ENCODE results near the gene AGBL3. TPM values are rescaled to one million over a fixed set of nuclear protein-coding genes. Genes with fewer than 3 reads are reported as not detected.

Gene AGBL3
- total and polyA plus RNA-seq, 9 of the 15 experiments (the other 6 are each of a cell fraction or from before 2014, with no cell fraction given) = 0.54 to 2.9 (median 1.7) TPM

- TF ChIP-seq ARID3B (CRISPR knock-in tag; IDR thresholded peaks at IDR 0.05; ENCODE audit: borderline replicate concordance) (no peak), HINFP (tag; conservative IDR thresholded peaks at IDR 0.05; ENCODE audit: low read depth) (no peak)
These were observed 19.6 kb upstream of the AGBL3 start (continued) for GRCh38 chr7:134966691-134967090.

- POLR2A ChIA-PET = interaction anchor here (0.6 kb wide), 1 partner anchor 196 kb away, joined by 3 read pairs; no protein-coding TSS in a partner anchor
- Histone ChIP-seq H3K4me1 (replicated peaks in 1 of 2; ENCODE audit: control insufficient read depth in 2 of 2, insufficient read depth in 2 of 2, low read length in 2 of 2) (no peaks in the 10 kb centered on the region), H3K4me3 (no peak overlapping the region), H3K9ac (ENCODE audit: insufficient read depth in 1 of 2, low read depth in 2 of 2, low read length in 2 of 2) (no peak overlapping the region), H3K4me2 (ENCODE audit: insufficient read depth, low read length) (no peak overlapping the region), H3K27me3 (ENCODE audit: control insufficient read depth in 2 of 2, insufficient read depth in 2 of 2, low read length in 2 of 2) (peaks cover 25 to 36% of the 10 kb centered on the region in 2 experiments; a peak in 4 of 5 replicates), H3K27ac (ENCODE audit: extremely low read depth, low read depth, low read length) (no peak overlapping the region), H3K79me2 (ENCODE audit: control insufficient read depth, insufficient read depth, low read length) (no peaks in the 10 kb centered on the region), H3K9me1 (ENCODE audit: control insufficient read depth, insufficient read depth, low read length) (no peaks in the 10 kb centered on the region), H2AFZ (ENCODE audit: low read depth, low read length) (no peak overlapping the region), H3K36me3 (ENCODE audit: control insufficient read depth, insufficient read depth, low read length) (no peaks in the 10 kb centered on the region), H3K9me3 (replicated peaks; ENCODE audit: control insufficient read depth, insufficient read depth, low read depth, low read length) (no peaks in the 10 kb centered on the region), H4K20me1 (replicated peaks; ENCODE audit: control insufficient read depth, insufficient read depth, low read length) (no peaks in the 10 kb centered on the region)
- ATAC-seq (no peak), DNase-seq (ENCODE audit: extremely low read depth in 1 of 4, low spot score in 3 of 4) (no peak), FAIRE-seq (no peak)
- no TSS peak for BruUV-seq (replicated peaks)
- in situ Hi-C loops (cut with MboI) (no loop called here), intact Hi-C loops (cut with micrococcal nuclease) (no loop called here)
- WGBS (ENCODE audit: insufficient coverage, low coverage, missing lambda C conversion rate) = 2% methylated on average over 4 of the region's 4 CpGs
- TF ChIP-seq ZNF764 (CRISPR knock-in tag; IDR thresholded peaks at IDR 0.05; ENCODE audit: low read depth) = no peak
- TF ChIP-seq SMARCA4 (IDR thresholded peaks at IDR 0.05) = no peak
- no peak for TF ChIP-seq XRCC4 (IDR thresholded peaks at IDR 0.05; ENCODE audit: extremely low read depth, insufficient read depth, insufficient read length)
- TF ChIP-seq GTF2F1 (IDR thresholded peaks at IDR 0.05; ENCODE audit: low read depth, low read length) = no peak
- CTCF ChIA-PET (ENCODE audit: low intra/inter-chr PET ratio) = no interaction called here
These were observed 18.2 kb upstream of the AGBL3 start for GRCh38 chr7:134968110-134968509.
